Measurements from ENCODE around the gene FRMD3. TPM values are rescaled to one million over a fixed set of nuclear protein-coding genes. Genes with fewer than 3 reads are reported as not detected.

Gene FRMD3
- total and polyA plus RNA-seq, 4 donors: 0.16 to 0.75 (median 0.48) TPM

DNA sequence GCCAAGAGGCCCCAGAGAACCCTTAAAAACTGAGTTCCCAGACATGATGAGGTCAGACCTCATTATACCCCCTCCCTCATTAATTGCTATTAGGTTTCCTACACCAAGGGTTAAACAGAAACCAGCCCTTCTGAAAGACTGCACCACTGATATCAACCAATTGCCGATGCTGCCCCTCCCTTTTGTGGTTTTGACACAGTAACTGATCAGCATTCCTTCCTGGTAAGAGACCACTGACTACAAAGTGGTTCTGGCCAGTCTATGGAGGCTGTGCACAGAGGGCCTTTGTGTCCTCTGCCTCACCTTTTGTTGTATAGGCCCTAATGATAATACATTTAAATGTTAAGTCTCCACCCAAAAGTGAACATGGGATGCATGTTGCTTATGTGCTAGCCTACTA lies 201.5 kb downstream of the FRMD3 start:
- H3K4me1 ChIP-seq (ENCODE audit: control insufficient read depth in 4 of 4, insufficient read depth in 4 of 4, low read length in 3 of 4): no peaks in the 10 kb centered on the region
- H3K4me3 ChIP-seq (ENCODE audit: low read depth in 1 of 3, low read length in 3 of 3): no peak overlapping the region
- no peak for DNase-seq (ENCODE audit: low spot score)
- TF ChIP-seq JUND (IDR thresholded peaks at IDR 0.05) (no peak), HNF4G (IDR thresholded peaks at IDR 0.05) (no peak), RAD21 (IDR thresholded peaks at IDR 0.05) (no peak), FOXA2 (IDR thresholded peaks at IDR 0.05) (no peak), YY1 (IDR thresholded peaks at IDR 0.05) (no peak), HNF4A (conservative IDR thresholded peaks at IDR 0.05) (no peak), NR2F2 (IDR thresholded peaks at IDR 0.05) (no peak), TAF1 (conservative IDR thresholded peaks at IDR 0.05) (no peak)
- TF ChIP-seq, protein P1, sequence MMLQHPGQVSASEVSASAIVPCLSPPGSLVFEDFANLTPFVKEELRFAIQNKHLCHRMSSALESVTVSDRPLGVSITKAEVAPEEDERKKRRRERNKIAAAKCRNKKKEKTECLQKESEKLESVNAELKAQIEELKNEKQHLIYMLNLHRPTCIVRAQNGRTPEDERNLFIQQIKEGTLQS (IDR thresholded peaks at IDR 0.05): no peak
- TF ChIP-seq, protein P2, sequence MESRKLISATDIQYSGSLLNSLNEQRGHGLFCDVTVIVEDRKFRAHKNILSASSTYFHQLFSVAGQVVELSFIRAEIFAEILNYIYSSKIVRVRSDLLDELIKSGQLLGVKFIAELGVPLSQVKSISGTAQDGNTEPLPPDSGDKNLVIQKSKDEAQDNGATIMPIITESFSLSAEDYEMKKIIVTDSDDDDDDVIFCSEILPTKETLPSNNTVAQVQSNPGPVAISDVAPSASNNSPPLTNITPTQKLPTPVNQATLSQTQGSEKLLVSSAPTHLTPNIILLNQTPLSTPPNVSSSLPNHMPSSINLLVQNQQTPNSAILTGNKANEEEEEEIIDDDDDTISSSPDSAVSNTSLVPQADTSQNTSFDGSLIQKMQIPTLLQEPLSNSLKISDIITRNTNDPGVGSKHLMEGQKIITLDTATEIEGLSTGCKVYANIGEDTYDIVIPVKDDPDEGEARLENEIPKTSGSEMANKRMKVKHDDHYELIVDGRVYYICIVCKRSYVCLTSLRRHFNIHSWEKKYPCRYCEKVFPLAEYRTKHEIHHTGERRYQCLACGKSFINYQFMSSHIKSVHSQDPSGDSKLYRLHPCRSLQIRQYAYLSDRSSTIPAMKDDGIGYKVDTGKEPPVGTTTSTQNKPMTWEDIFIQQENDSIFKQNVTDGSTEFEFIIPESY (IDR thresholded peaks at IDR 0.05): no peak
- H3K27me3 ChIP-seq (ENCODE audit: control insufficient read depth in 4 of 4, insufficient read depth in 4 of 4, low read length in 3 of 4): no peaks in the 10 kb centered on the region
- WGBS: 47% methylated on average over 1 of the region's 1 CpG
- H3K9me3 ChIP-seq (ENCODE audit: control insufficient read depth in 4 of 4, low read length in 3 of 4): no peaks in the 10 kb centered on the region
- H3K9ac ChIP-seq (ENCODE audit: low read depth in 1 of 2, low read length in 2 of 2): no peak overlapping the region
- H3K27ac ChIP-seq (ENCODE audit: low read depth in 1 of 2, low read length in 2 of 2): no peak overlapping the region
- H3K36me3 ChIP-seq (ENCODE audit: control insufficient read depth in 4 of 4, insufficient read depth in 3 of 4, low read depth in 1 of 4, low read length in 3 of 4): no peaks in the 10 kb centered on the region

DNA sequence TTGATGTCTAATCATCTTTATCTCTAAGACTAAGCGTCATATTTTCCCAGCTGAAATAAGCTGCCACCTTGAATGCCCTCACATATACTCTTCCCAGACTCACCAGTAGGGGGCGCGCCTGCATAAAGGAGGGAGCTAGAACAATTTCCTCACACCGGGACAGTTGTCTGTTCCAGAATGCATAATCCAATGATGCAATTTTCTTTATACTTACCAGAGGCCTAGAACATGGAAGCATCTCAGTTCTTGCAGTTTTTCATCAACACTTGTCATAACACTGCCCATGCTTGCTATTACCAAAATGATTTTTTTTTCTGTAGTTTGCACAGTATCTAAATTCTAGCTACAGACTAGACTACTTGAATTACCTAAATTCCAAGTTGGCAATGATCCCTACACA lies 203.9 kb downstream of the FRMD3 start:
- no peak overlapping the region for H3K27ac ChIP-seq (ENCODE audit: low read depth in 1 of 2, low read length in 2 of 2)

More for the DNA sequence above, 203.9 kb downstream of the FRMD3 start:
- H3K36me3 ChIP-seq (ENCODE audit: control insufficient read depth in 4 of 4, insufficient read depth in 3 of 4, low read depth in 1 of 4, low read length in 3 of 4): no peaks in the 10 kb centered on the region
- whole genome bisulfite sequencing: 2% methylated on average over 4 of the region's 4 CpGs
- H3K27me3 ChIP-seq (ENCODE audit: control insufficient read depth in 4 of 4, insufficient read depth in 4 of 4, low read length in 3 of 4): no peaks in the 10 kb centered on the region
- H3K4me1 ChIP-seq (ENCODE audit: control insufficient read depth in 4 of 4, insufficient read depth in 4 of 4, low read length in 3 of 4): no peaks in the 10 kb centered on the region
- H3K9ac ChIP-seq (ENCODE audit: low read depth in 1 of 2, low read length in 2 of 2): no peak overlapping the region
- no peaks in the 10 kb centered on the region for H3K9me3 ChIP-seq (ENCODE audit: control insufficient read depth in 4 of 4, low read length in 3 of 4)
- H3K4me3 ChIP-seq (ENCODE audit: low read depth in 1 of 3, low read length in 3 of 3): no peak overlapping the region
- TF ChIP-seq, protein P3, sequence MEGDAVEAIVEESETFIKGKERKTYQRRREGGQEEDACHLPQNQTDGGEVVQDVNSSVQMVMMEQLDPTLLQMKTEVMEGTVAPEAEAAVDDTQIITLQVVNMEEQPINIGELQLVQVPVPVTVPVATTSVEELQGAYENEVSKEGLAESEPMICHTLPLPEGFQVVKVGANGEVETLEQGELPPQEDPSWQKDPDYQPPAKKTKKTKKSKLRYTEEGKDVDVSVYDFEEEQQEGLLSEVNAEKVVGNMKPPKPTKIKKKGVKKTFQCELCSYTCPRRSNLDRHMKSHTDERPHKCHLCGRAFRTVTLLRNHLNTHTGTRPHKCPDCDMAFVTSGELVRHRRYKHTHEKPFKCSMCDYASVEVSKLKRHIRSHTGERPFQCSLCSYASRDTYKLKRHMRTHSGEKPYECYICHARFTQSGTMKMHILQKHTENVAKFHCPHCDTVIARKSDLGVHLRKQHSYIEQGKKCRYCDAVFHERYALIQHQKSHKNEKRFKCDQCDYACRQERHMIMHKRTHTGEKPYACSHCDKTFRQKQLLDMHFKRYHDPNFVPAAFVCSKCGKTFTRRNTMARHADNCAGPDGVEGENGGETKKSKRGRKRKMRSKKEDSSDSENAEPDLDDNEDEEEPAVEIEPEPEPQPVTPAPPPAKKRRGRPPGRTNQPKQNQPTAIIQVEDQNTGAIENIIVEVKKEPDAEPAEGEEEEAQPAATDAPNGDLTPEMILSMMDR (IDR thresholded peaks at IDR 0.05; ENCODE audit: low read depth, low read length, missing input control): peak; percentile 96
- TF ChIP-seq HNF4A (conservative IDR thresholded peaks at IDR 0.05) (peak; percentile 4 to 33), RXRA (IDR thresholded peaks at IDR 0.05) (peak; percentile 85 to 95), JUND (IDR thresholded peaks at IDR 0.05) (peak; percentile 44 to 73), SP1 (IDR thresholded peaks at IDR 0.05) (no peak), RAD21 (IDR thresholded peaks at IDR 0.05) (peak; percentile 99 to 100), FOXA2 (IDR thresholded peaks at IDR 0.05) (no peak)
- TF ChIP-seq, protein P1 (IDR thresholded peaks at IDR 0.05): peak; percentile 93
- TF ChIP-seq, protein P4, sequence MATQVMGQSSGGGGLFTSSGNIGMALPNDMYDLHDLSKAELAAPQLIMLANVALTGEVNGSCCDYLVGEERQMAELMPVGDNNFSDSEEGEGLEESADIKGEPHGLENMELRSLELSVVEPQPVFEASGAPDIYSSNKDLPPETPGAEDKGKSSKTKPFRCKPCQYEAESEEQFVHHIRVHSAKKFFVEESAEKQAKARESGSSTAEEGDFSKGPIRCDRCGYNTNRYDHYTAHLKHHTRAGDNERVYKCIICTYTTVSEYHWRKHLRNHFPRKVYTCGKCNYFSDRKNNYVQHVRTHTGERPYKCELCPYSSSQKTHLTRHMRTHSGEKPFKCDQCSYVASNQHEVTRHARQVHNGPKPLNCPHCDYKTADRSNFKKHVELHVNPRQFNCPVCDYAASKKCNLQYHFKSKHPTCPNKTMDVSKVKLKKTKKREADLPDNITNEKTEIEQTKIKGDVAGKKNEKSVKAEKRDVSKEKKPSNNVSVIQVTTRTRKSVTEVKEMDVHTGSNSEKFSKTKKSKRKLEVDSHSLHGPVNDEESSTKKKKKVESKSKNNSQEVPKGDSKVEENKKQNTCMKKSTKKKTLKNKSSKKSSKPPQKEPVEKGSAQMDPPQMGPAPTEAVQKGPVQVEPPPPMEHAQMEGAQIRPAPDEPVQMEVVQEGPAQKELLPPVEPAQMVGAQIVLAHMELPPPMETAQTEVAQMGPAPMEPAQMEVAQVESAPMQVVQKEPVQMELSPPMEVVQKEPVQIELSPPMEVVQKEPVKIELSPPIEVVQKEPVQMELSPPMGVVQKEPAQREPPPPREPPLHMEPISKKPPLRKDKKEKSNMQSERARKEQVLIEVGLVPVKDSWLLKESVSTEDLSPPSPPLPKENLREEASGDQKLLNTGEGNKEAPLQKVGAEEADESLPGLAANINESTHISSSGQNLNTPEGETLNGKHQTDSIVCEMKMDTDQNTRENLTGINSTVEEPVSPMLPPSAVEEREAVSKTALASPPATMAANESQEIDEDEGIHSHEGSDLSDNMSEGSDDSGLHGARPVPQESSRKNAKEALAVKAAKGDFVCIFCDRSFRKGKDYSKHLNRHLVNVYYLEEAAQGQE (IDR thresholded peaks at IDR 0.05): no peak
- DNase-seq (ENCODE audit: low spot score): peak; percentile 79
